Erythroblast (primary cell): Measurements from ENCODE around the gene RGMB.

ENCODE experiments used
- GATA1 ChIP-seq: IDR thresholded peaks from 2 replicates; pipeline ENCODE4 v1.6.1; 2011; ENCODE audit warnings: low read depth, mild to moderate bottlenecking, control low read depth, low read length, moderate library complexity
- POLR2A ChIP-seq: IDR thresholded peaks from 2 replicates; pipeline ENCODE4 v1.6.1; 2011; ENCODE audit warnings: mild to moderate bottlenecking, low read length

DNA sequence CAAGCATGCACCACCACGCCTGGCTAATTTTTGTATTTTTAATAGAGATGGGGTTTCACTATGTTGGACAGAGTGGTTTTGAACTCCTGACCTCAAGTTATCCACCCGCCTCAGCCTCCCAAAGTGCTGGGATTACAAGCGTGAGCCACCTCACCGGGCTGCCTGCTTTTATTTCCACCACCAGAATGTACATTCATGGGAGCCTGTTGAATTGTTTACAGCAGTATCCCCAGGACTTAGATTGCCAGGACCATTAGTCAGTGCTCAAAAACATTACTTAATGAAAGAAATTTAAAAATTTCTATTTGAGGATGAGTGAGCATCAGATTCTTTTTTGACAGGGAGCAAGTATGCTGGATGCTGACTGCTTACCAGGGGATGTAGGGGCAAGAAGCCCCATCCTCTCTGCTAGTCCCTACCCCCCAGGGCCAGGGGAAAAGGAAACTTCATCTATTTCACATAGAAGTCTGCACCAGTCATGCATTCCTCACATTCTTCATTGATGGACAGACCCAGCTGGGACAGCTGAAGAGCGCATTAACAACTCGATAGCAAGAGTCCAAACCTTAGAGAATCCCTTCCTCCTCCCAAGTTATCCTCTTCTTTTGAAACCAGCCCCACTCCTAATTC, 10.3 kb upstream of the RGMB start:
- TF ChIP-seq POLR2A = no peak
- TF ChIP-seq GATA1 = no peak
